ENCODE data around the gene SIGLEC6. TPM values are rescaled to one million over a fixed set of nuclear protein-coding genes. Genes with fewer than 3 reads are reported as not detected.

SIGLEC6 gene
- total RNA-seq, 1 donor from 2014 or later, result 1.7 TPM

DNA sequence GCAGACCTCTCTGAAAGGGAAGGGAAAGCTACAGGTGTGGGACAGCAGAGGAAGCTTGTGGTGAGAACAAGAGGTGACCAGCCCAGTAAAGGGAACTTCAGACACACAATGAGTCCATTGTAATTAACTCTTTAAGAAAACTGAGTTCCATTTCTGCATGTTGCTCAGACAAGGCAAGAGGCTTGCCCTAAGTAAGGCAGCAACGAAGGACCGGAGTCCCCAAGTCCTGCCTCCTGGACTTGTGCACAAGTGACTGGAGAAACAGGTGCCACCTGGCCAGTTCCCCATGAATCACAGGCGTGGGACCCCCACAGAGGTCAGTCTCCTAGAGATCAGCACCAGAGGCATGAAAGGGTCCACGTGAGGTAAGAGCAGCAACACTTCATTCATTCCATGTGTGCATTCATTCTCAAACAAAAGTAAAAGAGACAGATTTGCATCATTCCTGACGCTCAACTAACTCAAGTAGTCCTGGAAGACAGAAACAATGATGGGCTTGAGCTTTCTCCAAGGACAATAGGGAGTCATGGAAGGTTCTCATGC is 14.7 kb upstream of the SIGLEC6 start:
- H3K27me3 Mint-ChIP-seq (ENCODE audit: low read depth), result peaks cover 12% of the 10 kb centered on the region
- H3K4me1 Mint-ChIP-seq (ENCODE audit: low read depth), result peaks cover 53% of the 10 kb centered on the region
- intact Hi-C loops (cut with micrococcal nuclease), result loop anchor here (2.0 kb wide), 5 partner anchors 25 to 105 kb away; partner anchors contain the start of gene ZNF175
- no peak for DNase-seq (ENCODE audit: low spot score)
- H3K4me3 Mint-ChIP-seq (ENCODE audit: low read depth), result peak overlapping the region; percentile 28
- no peaks in the 10 kb centered on the region for H3K36me3 Mint-ChIP-seq (ENCODE audit: low read depth)
- peak overlapping the region; percentile 36 for H3K27ac Mint-ChIP-seq
- no peaks in the 10 kb centered on the region for H3K9me3 Mint-ChIP-seq

DNA sequence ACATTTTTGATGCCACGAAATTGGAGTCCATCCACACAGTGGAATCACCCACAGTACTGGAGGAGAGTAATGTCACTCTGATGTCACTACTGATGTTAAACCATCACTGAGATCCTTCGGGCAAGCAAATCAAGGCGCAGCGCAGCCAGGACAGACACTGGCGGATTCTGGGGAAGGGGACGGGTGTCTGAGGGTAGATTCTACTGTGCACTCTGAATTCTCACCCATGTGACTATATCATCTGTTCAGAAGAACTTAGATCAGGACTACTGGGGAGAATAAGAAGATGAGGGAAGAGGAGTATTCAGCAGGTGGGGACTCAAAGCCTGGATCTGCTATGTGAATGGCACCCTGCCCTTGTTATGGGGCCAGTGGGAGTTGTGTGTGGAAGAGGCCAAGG is 12.6 kb upstream of the SIGLEC6 start:
- H3K9me3 Mint-ChIP-seq, result no peaks in the 10 kb centered on the region
- H3K4me3 Mint-ChIP-seq (ENCODE audit: low read depth), result no peak overlapping the region
- peaks cover 38% of the 10 kb centered on the region for H3K4me1 Mint-ChIP-seq (ENCODE audit: low read depth)
- no peaks in the 10 kb centered on the region for H3K36me3 Mint-ChIP-seq (ENCODE audit: low read depth)
- DNase-seq (ENCODE audit: low spot score), result no peak
- H3K27ac Mint-ChIP-seq, result no peak overlapping the region
- H3K27me3 Mint-ChIP-seq (ENCODE audit: low read depth), result peaks cover 20% of the 10 kb centered on the region
- intact Hi-C loops (cut with micrococcal nuclease), result no loop called here

GRCh38 chr19:51542699-51543098 is 11.2 kb upstream of the SIGLEC6 start:
- H3K27ac Mint-ChIP-seq, result no peak overlapping the region
- H3K4me1 Mint-ChIP-seq (ENCODE audit: low read depth), result peaks cover 27% of the 10 kb centered on the region
- no peak for DNase-seq (ENCODE audit: low spot score)
- H3K4me3 Mint-ChIP-seq (ENCODE audit: low read depth), result no peak overlapping the region
- H3K36me3 Mint-ChIP-seq (ENCODE audit: low read depth), result no peaks in the 10 kb centered on the region
- intact Hi-C loops (cut with micrococcal nuclease), result no loop called here
- peaks cover 27% of the 10 kb centered on the region for H3K27me3 Mint-ChIP-seq (ENCODE audit: low read depth)
- no peaks in the 10 kb centered on the region for H3K9me3 Mint-ChIP-seq

- Mint-ChIP-seq H3K4me1 (ENCODE audit: low read depth) (peaks cover 18% of the 10 kb centered on the region), H3K27me3 (ENCODE audit: low read depth) (peaks cover 33% of the 10 kb centered on the region), H3K4me3 (ENCODE audit: low read depth) (no peak overlapping the region), H3K27ac (no peak overlapping the region), H3K9me3 (no peaks in the 10 kb centered on the region), H3K36me3 (ENCODE audit: low read depth) (no peaks in the 10 kb centered on the region)
- no peak for DNase-seq (ENCODE audit: low spot score)
- intact Hi-C loops (cut with micrococcal nuclease), result no loop called here
These were observed 10.2 kb upstream of the SIGLEC6 start for GRCh38 chr19:51541458-51542357.

DNA sequence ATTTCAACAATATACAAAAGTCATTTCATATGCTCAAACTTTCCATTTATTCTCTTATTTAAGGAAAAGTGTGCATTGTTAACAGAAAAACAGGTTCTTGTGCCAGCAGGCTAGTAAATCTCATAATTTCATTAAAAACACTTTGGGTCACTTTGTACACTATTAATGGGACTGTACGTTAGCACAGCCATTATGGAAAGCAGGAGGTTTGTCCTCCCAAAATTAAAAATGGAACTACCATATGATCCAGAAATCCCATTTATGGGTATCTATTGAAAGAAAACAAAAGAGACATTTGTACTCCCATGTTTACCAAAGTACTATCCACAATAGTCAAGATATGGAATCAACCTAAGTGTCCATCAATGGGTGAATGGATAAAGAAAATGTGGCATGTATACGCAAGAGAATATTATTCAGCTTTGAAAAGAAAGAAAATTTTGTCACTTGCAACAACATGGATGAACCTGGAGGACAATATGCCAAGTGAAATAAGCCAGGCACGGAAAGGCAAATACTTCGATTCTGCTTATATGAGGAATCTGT is 8.4 kb upstream of the SIGLEC6 start:
- H3K9me3 Mint-ChIP-seq, result peaks cover 5% of the 10 kb centered on the region
- no peak for DNase-seq (ENCODE audit: low spot score)
- no peak overlapping the region for H3K27ac Mint-ChIP-seq
- no peaks in the 10 kb centered on the region for H3K36me3 Mint-ChIP-seq (ENCODE audit: low read depth)
- peaks cover 50% of the 10 kb centered on the region for H3K27me3 Mint-ChIP-seq (ENCODE audit: low read depth)
- intact Hi-C loops (cut with micrococcal nuclease), result no loop called here
- peaks cover 7% of the 10 kb centered on the region for H3K4me1 Mint-ChIP-seq (ENCODE audit: low read depth)
- no peak overlapping the region for H3K4me3 Mint-ChIP-seq (ENCODE audit: low read depth)

GRCh38 chr19:51535535-51535934 is 4.1 kb upstream of the SIGLEC6 start:
- Mint-ChIP-seq H3K36me3 (ENCODE audit: low read depth) (no peaks in the 10 kb centered on the region), H3K27ac (no peak overlapping the region), H3K4me3 (ENCODE audit: low read depth) (no peak overlapping the region), H3K27me3 (ENCODE audit: low read depth) (peaks cover 61% of the 10 kb centered on the region), H3K9me3 (peaks cover 6% of the 10 kb centered on the region), H3K4me1 (ENCODE audit: low read depth) (peaks cover 10% of the 10 kb centered on the region)
- intact Hi-C loops (cut with micrococcal nuclease), result no loop called here
- no peak for DNase-seq (ENCODE audit: low spot score)

- Mint-ChIP-seq H3K36me3 (ENCODE audit: low read depth) (no peaks in the 10 kb centered on the region), H3K27me3 (ENCODE audit: low read depth) (peaks cover 50% of the 10 kb centered on the region), H3K4me3 (ENCODE audit: low read depth) (no peak overlapping the region), H3K27ac (no peak overlapping the region), H3K9me3 (peaks cover 6% of the 10 kb centered on the region), H3K4me1 (ENCODE audit: low read depth) (peaks cover 10% of the 10 kb centered on the region)
- DNase-seq (ENCODE audit: low spot score), result no peak
- intact Hi-C loops (cut with micrococcal nuclease), result no loop called here
These were observed 854 bp downstream of the SIGLEC6 start for GRCh38 chr19:51530616-51531015.

GRCh38 chr19:51529301-51529700 is 2.2 kb downstream of the SIGLEC6 start:
- Mint-ChIP-seq H3K36me3 (ENCODE audit: low read depth) (no peaks in the 10 kb centered on the region), H3K4me1 (ENCODE audit: low read depth) (peaks cover 10% of the 10 kb centered on the region), H3K9me3 (no peaks in the 10 kb centered on the region), H3K4me3 (ENCODE audit: low read depth) (no peak overlapping the region), H3K27me3 (ENCODE audit: low read depth) (peaks cover 37% of the 10 kb centered on the region), H3K27ac (no peak overlapping the region)
- intact Hi-C loops (cut with micrococcal nuclease), result no loop called here
- DNase-seq (ENCODE audit: low spot score), result no peak

- Mint-ChIP-seq H3K9me3 (no peaks in the 10 kb centered on the region), H3K4me1 (ENCODE audit: low read depth) (peaks cover 11% of the 10 kb centered on the region), H3K36me3 (ENCODE audit: low read depth) (no peaks in the 10 kb centered on the region), H3K27me3 (ENCODE audit: low read depth) (peaks cover 37% of the 10 kb centered on the region), H3K4me3 (ENCODE audit: low read depth) (no peak overlapping the region), H3K27ac (no peak overlapping the region)
- intact Hi-C loops (cut with micrococcal nuclease), result no loop called here
- DNase-seq (ENCODE audit: low spot score), result no peak
These were observed 5.8 kb downstream of the SIGLEC6 start for GRCh38 chr19:51525651-51526050.

DNA sequence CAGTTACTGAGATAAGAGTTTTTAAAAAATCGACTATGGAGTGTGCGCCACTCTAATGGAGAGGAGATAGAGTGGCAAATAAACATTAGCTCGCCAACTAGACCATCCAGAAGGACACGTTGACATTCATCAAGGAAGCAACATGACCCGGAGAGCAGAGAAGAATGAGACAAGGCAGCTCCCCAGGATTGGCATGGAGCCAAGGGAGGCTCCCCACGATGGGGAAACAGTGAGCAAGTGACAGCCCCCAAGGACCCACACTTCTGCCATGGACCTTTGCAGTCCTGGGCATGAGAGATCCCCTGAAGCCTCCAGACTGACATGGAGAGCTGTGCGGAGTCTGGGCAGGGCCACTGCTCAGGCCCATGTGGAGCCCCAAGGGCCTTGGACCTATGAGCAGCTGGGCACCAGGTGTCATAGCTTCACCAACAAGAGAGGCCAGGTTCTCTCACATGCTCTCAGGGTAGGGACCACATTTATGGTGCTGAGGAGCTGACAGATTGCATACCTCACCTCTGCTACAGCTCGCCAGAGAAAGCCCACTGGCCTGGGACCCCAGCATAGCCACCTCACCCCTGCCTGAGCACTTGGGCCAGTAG is 6.7 kb downstream of the SIGLEC6 start:
- H3K27ac Mint-ChIP-seq, result no peak overlapping the region
- H3K4me1 Mint-ChIP-seq (ENCODE audit: low read depth), result peaks cover 12% of the 10 kb centered on the region
- H3K9me3 Mint-ChIP-seq, result no peaks in the 10 kb centered on the region
- no peak overlapping the region for H3K4me3 Mint-ChIP-seq (ENCODE audit: low read depth)
- no peaks in the 10 kb centered on the region for H3K36me3 Mint-ChIP-seq (ENCODE audit: low read depth)
- peaks cover 40% of the 10 kb centered on the region for H3K27me3 Mint-ChIP-seq (ENCODE audit: low read depth)
- intact Hi-C loops (cut with micrococcal nuclease), result no loop called here
- DNase-seq (ENCODE audit: low spot score), result no peak

GRCh38 chr19:51521781-51522180 is 9.7 kb downstream of the SIGLEC6 start:
- Mint-ChIP-seq H3K27ac (no peak overlapping the region), H3K9me3 (peaks cover 4% of the 10 kb centered on the region), H3K4me1 (ENCODE audit: low read depth) (peaks cover 18% of the 10 kb centered on the region), H3K27me3 (ENCODE audit: low read depth) (peaks cover 29% of the 10 kb centered on the region), H3K4me3 (ENCODE audit: low read depth) (no peak overlapping the region), H3K36me3 (ENCODE audit: low read depth) (no peaks in the 10 kb centered on the region)
- intact Hi-C loops (cut with micrococcal nuclease), result no loop called here
- no peak for DNase-seq (ENCODE audit: low spot score)

DNA sequence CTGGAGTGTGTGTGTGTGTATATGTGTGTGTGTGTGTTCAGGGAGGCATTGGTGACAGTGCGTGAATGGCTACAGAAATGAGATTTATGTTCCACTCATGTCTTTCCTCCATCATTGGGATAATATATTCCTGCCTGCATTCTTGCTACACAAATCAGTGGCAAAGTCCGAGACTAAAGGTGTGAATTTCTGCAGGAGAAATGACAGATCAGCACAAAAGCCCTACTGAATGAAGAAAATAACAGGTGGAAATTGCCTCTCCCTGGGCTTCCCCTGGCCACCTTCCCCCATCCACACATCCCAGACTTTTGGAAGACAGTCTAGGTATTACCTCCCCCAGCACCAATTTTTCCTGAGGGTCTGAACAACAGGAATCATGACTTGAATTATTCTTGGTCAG is 10.1 kb downstream of the SIGLEC6 start:
- Mint-ChIP-seq H3K9me3 (peaks cover 4% of the 10 kb centered on the region), H3K36me3 (ENCODE audit: low read depth) (no peaks in the 10 kb centered on the region), H3K27ac (no peak overlapping the region), H3K4me3 (ENCODE audit: low read depth) (no peak overlapping the region), H3K4me1 (ENCODE audit: low read depth) (peaks cover 18% of the 10 kb centered on the region), H3K27me3 (ENCODE audit: low read depth) (peaks cover 25% of the 10 kb centered on the region)
- DNase-seq (ENCODE audit: low spot score), result no peak
- intact Hi-C loops (cut with micrococcal nuclease), result no loop called here

DNA sequence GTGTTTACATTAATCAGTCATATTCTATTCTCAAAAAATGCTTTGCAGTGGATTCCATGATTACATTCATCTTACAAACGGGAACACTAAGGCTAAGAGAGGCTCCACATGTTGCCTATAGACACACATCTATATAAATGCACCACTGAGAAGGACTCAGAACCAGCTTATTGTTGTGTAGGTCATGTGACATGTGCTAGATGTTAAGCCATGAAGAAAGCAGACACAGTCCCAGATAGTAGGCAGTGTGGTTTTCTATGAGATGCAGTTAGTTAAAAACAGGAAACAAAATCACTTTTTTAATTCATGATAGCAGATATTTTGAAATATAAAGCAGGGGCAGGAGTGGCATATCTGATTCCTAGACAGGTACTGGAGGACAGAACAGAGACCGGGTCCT is 10.7 kb downstream of the SIGLEC6 start:
- peaks cover 18% of the 10 kb centered on the region for H3K4me1 Mint-ChIP-seq (ENCODE audit: low read depth)
- DNase-seq (ENCODE audit: low spot score), result no peak
- H3K4me3 Mint-ChIP-seq (ENCODE audit: low read depth), result no peak overlapping the region
- H3K9me3 Mint-ChIP-seq, result peaks cover 4% of the 10 kb centered on the region
- no peaks in the 10 kb centered on the region for H3K36me3 Mint-ChIP-seq (ENCODE audit: low read depth)
- peaks cover 23% of the 10 kb centered on the region for H3K27me3 Mint-ChIP-seq (ENCODE audit: low read depth)
- no peak overlapping the region for H3K27ac Mint-ChIP-seq
- intact Hi-C loops (cut with micrococcal nuclease), result no loop called here

Data from activated T-helper 2 cell treated with anti-CD3 and anti-CD28 coated beads, Interferon-gamma antibody, Interleukin-2, Interleukin-4, amounts not matched to agents 10 μg/mL and 5 μg/mL and 100 μg/mL, durations not matched to agents 14 hours and 24 hours and 36 hours (primary cell).